CD4-positive, alpha-beta T cell (primary cell): Measurements from ENCODE around the gene ZNF337. TPM values are rescaled to one million over a fixed set of nuclear protein-coding genes. Genes with fewer than 3 reads are reported as not detected.
A peak's percentile ranks its signal among the peaks of the same experiment; 100 is the strongest.
"Not testable (repeated sequence)": the region's sequence is repeated elsewhere in the genome, so short reads cannot be mapped to it uniquely, and the experiment has no call there.

ENCODE experiments used
- ATAC-seq: fragments of 200-7000 bp; cut with Tn5 transposase; one replicate; pipeline ENCODE4 v1.10.0; 2022; ENCODE audit warnings: mild to moderate bottlenecking; ENCODE audit not compliant: poor library complexity
- CTCF ChIA-PET: fragments of 350-600 bp; sonication (Branson Sonifier 250); formaldehyde crosslinking; loops from one replicate; lab custom pipeline; 2021; ENCODE audit warnings: antibody characterized with exemption, inconsistent platforms; lab: Charles Lee
- POLR2A ChIA-PET: fragments of 350-600 bp; sonication (Branson Sonifier 250); formaldehyde crosslinking; loops from one replicate; lab custom pipeline; 2021; ENCODE audit warnings: antibody characterized with exemption, inconsistent platforms; lab: Charles Lee
- DNase-seq, 14 experiments: peaks; one replicate each; pipeline ENCODE4 v3.0.0-alpha.2; 2013 to 2020; ENCODE audit warnings: mixed read lengths in 2 of 14
- H3K27ac ChIP-seq, 2 donors: one replicate each; pipeline versions ENCODE4 v1.5.1 to v1.7.0; 2013; ENCODE audit warnings: low read length in 2 of 2, low read depth in 1 of 2, mild to moderate bottlenecking in 1 of 2
- H3K27me3 ChIP-seq, 2 experiments: 1 replicate in 1 of 2; 2 replicates in 1 of 2; pipeline versions ENCODE4 v1.6.1 to v1.7.0; 2013; ENCODE audit warnings: low read length in 2 of 2, control low read depth in 1 of 2, mild to moderate bottlenecking in 1 of 2, moderate library complexity in 1 of 2; ENCODE audit not compliant: insufficient read depth in 2 of 2, control insufficient read depth in 1 of 2
- H3K36me3 ChIP-seq: one replicate; pipeline ENCODE4 v1.6.1; 2013; ENCODE audit warnings: low read length, control low read depth; ENCODE audit not compliant: insufficient read depth
- H3K4me1 ChIP-seq: one replicate; pipeline ENCODE4 v1.6.1; 2013; ENCODE audit warnings: low read length, control low read depth; ENCODE audit not compliant: insufficient read depth
- H3K4me3 ChIP-seq: one replicate; pipeline ENCODE4 v1.5.1; 2013; ENCODE audit warnings: mild to moderate bottlenecking, low read length, moderate library complexity
- H3K9me3 ChIP-seq, 2 experiments: 1 replicate in 1 of 2; 2 replicates in 1 of 2; pipeline versions ENCODE4 v1.6.1 to v1.7.0; 2013; ENCODE audit warnings: low read length in 2 of 2, mild to moderate bottlenecking in 2 of 2, control low read depth in 1 of 2, moderate library complexity in 1 of 2; ENCODE audit not compliant: control insufficient read depth in 1 of 2, insufficient read depth in 1 of 2
- H3K27ac Mint-ChIP-seq: one replicate; pipeline ENCODE4 v1.8.0; 2020; ENCODE audit warnings: mixed read lengths
- H3K27me3 Mint-ChIP-seq: one replicate; pipeline ENCODE4 v1.8.0; 2021; ENCODE audit warnings: mixed read lengths
- H3K36me3 Mint-ChIP-seq: one replicate; pipeline ENCODE4 v1.8.0; 2021; ENCODE audit warnings: low read depth, mixed read lengths
- H3K4me1 Mint-ChIP-seq: one replicate; pipeline ENCODE4 v1.8.0; 2021; ENCODE audit warnings: low read depth, mixed read lengths
- H3K4me3 Mint-ChIP-seq: one replicate; pipeline ENCODE4 v1.8.0; 2020; ENCODE audit warnings: mild to moderate bottlenecking, mixed read lengths
- H3K9me3 Mint-ChIP-seq: one replicate; pipeline ENCODE4 v1.8.0; 2020; ENCODE audit warnings: mixed read lengths
- CTCF ChIP-seq: fragments of 200-600 bp; IDR thresholded peaks from one replicate; pipeline ENCODE4 v1.8.0; 2022; ENCODE audit warnings: antibody characterized with exemption, mild to moderate bottlenecking
- intact Hi-C, 2 experiments: fragments of 100-400 bp; cut with DNase I in 1 of 2; cut with micrococcal nuclease in 1 of 2; formaldehyde crosslinking; loops; one replicate each; pipeline versions ENCODE4 v1.15.1 to v1.9.0; 2023 to 2025; cut with DNase I, micrococcal nuclease
- total RNA-seq, 174 experiments: library from RNA in 2 of 174; stranded (reverse) in 2 of 174; gene quantifications; one replicate each; pipeline ENCODE4 v1.2.3 and lab custom pipeline; 2021 to 2026

ZNF337 gene
- total RNA-seq, 2 experiments from 2014 or later: 17.9 to 18.1 TPM

DNA sequence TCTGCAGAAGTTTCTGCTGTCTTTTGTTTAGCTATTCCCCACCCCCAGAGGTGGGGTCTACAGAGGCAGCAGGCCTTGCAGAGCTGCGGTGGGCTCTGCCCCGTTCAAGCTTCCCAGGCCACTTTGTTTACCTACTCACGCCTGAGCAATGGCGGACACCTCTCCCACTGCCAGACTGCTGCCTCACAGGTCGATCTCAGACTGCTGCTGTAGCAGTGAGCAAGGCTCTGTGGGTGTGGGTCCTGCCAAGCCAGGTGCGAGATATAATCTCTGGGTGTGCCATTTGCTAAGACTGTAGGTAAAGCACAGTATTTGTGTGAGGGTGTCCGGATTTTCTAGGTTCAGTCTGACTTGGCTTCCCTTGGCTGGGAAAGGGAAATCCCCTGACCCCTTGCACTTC lies 23.6 kb upstream of the ZNF337 start:
- ChIA-PET POLR2A (no interaction called here), CTCF (no interaction called here)
- H3K4me1 Mint-ChIP-seq: peaks cover 22% of the 10 kb centered on the region
- H3K9me3 ChIP-seq: peaks cover 14 to 15% of the 10 kb centered on the region in 2 experiments
- peaks cover 18% of the 10 kb centered on the region for H3K4me1 ChIP-seq
- H3K27ac Mint-ChIP-seq: no peak overlapping the region
- intact Hi-C loops: no loop called here
- no peak for TF ChIP-seq CTCF
- H3K27me3 ChIP-seq: no peaks in the 10 kb centered on the region
- no peak overlapping the region for H3K4me3 Mint-ChIP-seq
- ATAC-seq (no peak), DNase-seq (no peak)
- H3K36me3 Mint-ChIP-seq: peaks cover 80% of the 10 kb centered on the region
- H3K4me3 ChIP-seq: no peak overlapping the region
- H3K27me3 Mint-ChIP-seq: no peaks in the 10 kb centered on the region
- H3K27ac ChIP-seq: no peak overlapping the region
- no peaks in the 10 kb centered on the region for H3K36me3 ChIP-seq
- H3K9me3 Mint-ChIP-seq: peaks cover 14% of the 10 kb centered on the region

DNA sequence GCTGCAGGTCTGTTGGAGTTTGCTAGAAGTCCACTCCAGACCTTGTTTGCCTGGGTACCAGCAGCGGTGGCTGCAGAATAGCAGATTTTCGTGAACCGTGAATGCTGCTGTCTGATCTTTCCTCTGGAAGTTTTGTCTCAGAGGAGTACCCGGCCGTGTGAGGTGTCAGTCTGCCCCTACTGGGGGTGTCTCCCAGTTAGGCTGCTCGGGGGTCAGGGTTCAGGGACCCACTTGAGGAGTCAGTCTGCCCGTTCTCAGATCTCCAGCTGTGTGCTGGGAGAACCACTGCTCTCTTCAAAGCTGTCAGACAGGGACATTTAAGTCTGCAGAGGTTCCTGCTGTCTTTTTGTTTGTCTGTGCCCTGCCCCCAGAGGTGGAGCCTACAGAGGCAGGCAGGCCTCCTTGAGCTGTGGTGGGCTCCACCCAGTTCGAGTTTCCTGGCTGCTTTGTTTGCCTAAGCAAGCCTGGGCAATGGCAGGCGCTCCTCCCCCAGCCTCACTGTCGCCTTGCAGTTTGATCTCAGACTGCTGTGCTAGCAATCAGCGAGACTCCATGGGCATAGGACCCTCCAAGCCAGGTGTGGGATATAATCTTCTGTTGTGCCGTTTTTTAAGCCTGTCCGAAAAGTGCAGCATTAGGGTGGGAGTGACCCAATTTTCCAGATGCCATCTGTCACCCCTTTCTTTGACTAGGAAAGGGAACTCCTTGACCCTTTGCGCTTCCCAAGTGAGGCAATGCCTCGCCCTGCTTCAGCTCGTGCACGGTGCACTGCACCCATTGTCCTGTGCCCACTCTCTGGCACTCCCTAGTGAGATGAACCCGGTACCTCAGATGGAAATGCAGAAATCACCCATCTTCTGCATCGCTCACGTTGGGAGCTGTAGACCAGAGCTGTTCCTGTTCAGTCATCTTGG lies 22.5 kb upstream of the ZNF337 start:
- POLR2A ChIA-PET, H3K36me3 ChIP-seq, CTCF ChIA-PET, H3K27me3 Mint-ChIP-seq, H3K27me3 ChIP-seq, ATAC-seq, H3K9me3 Mint-ChIP-seq, H3K27ac ChIP-seq, intact Hi-C loops: not testable (repeated sequence)
- Mint-ChIP-seq H3K4me1 (peaks cover 22% of the 10 kb centered on the region), H3K27ac (peak overlapping the region; percentile 71), H3K36me3 (peaks cover 74% of the 10 kb centered on the region), H3K4me3 (peak overlapping the region; percentile 42)
- Histone ChIP-seq H3K9me3 (peaks cover 14 to 15% of the 10 kb centered on the region in 2 experiments), H3K4me3 (peak overlapping the region; percentile 7), H3K4me1 (peaks cover 18% of the 10 kb centered on the region)
- DNase-seq: peak in 13 of 14 experiments; percentile 22 to 77 (median 49)

DNA sequence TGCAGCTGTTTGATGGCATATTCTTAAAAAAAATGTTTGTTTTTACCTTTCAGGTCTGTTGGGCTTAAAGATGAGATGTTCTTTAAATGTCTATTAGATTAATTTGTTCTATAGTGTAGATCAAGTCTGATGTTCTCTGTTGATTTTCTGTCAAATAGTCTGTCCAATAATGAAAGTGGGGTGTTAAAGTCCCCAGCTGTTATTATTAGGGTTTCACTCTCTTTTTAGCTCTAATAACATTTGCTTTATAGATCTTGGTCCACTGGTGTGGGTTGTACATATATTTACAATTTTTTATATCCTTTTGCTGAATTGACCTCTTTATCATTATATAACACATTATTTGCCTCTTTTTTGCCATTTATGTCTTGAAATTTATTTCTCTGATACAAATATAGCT lies 11.0 kb upstream of the ZNF337 start:
- no peaks in the 10 kb centered on the region for H3K27me3 Mint-ChIP-seq
- no peak overlapping the region for H3K27ac Mint-ChIP-seq
- Histone ChIP-seq H3K4me3 (no peak overlapping the region), H3K27ac (no peak overlapping the region), H3K4me1 (peaks cover 14% of the 10 kb centered on the region), H3K27me3 (no peaks in the 10 kb centered on the region), H3K36me3 (no peaks in the 10 kb centered on the region), H3K9me3 (no peaks in the 10 kb centered on the region)
- no peak for ATAC-seq
- peaks cover 47% of the 10 kb centered on the region for H3K36me3 Mint-ChIP-seq
- DNase-seq: no peak
- intact Hi-C loops: no loop called here
- CTCF ChIA-PET: no interaction called here
- POLR2A ChIA-PET: no interaction called here
- peaks cover 4% of the 10 kb centered on the region for H3K9me3 Mint-ChIP-seq
- H3K4me3 Mint-ChIP-seq: no peak overlapping the region
- no peak for TF ChIP-seq CTCF
- peaks cover 25% of the 10 kb centered on the region for H3K4me1 Mint-ChIP-seq
